Upper lobe of right lung (tissue), 1 donor: ENCODE data around the gene FERMT2. TPM values are rescaled to one million over a fixed set of nuclear protein-coding genes. Genes with fewer than 3 reads are reported as not detected.

ENCODE experiments used
- ATAC-seq: fragments of 200-7000 bp; cut with Tn5 transposase; one replicate; pipeline ENCODE4 v1.9.1; 2020; ENCODE audit warnings: mild to moderate bottlenecking, moderate library complexity
- DNase-seq: peaks from one replicate; pipeline ENCODE4 v3.0.0-alpha.2; 2020
- H3K27ac ChIP-seq: fragments of 200-600 bp; one replicate; pipeline ENCODE4 v1.8.0; 2022
- H3K27me3 ChIP-seq: fragments of 200-600 bp; one replicate; pipeline ENCODE4 v1.8.0; 2022; ENCODE audit warnings: mild to moderate bottlenecking
- H3K36me3 ChIP-seq: fragments of 200-600 bp; one replicate; pipeline ENCODE4 v1.8.0; 2022
- H3K4me1 ChIP-seq: fragments of 200-600 bp; one replicate; pipeline ENCODE4 v1.8.0; 2022
- H3K4me3 ChIP-seq: fragments of 200-600 bp; one replicate; pipeline ENCODE4 v1.8.0; 2022; ENCODE audit warnings: mild to moderate bottlenecking
- H3K9me3 ChIP-seq: fragments of 200-600 bp; one replicate; pipeline ENCODE4 v1.8.0; 2022
- CTCF ChIP-seq: fragments of 200-600 bp; IDR thresholded peaks from one replicate; pipeline ENCODE4 v1.8.0; 2022; ENCODE audit warnings: antibody characterized with exemption
- intact Hi-C: fragments of 100-400 bp; cut with DNase I; formaldehyde crosslinking; loops from one replicate; pipeline ENCODE4 v1.11.0; 2022
- total RNA-seq: library from RNA; stranded (reverse); fragmentation: NEBNext Ultra II Directional; extraction: Animal tissue kit (Norgen Biotek cat#: 25700); gene quantifications from one replicate; pipeline ENCODE4 v1.2.1, GENCODE V29; 2021
- donor health status: DM: no; HTN: yes; CAD: no; lungs with severe emphysema.

FERMT2 gene
- total RNA-seq, 1 donor from 2014 or later = 103 TPM

GRCh38 chr14:52860910-52861309 lies 89.9 kb downstream of the FERMT2 start:
- intact Hi-C loops = no loop called here
- H3K4me1 ChIP-seq = no peaks in the 10 kb centered on the region
- no peak overlapping the region for H3K4me3 ChIP-seq
- H3K36me3 ChIP-seq = peaks cover 44% of the 10 kb centered on the region
- H3K27ac ChIP-seq = no peak overlapping the region
- H3K9me3 ChIP-seq = no peaks in the 10 kb centered on the region
- TF ChIP-seq CTCF = no peak
- ATAC-seq = no peak
- no peaks in the 10 kb centered on the region for H3K27me3 ChIP-seq
- DNase-seq = no peak

GRCh38 chr14:52860209-52860608 lies 90.6 kb downstream of the FERMT2 start:
- TF ChIP-seq CTCF = no peak
- DNase-seq = no peak
- intact Hi-C loops = no loop called here
- H3K4me3 ChIP-seq = no peak overlapping the region
- H3K9me3 ChIP-seq = no peaks in the 10 kb centered on the region
- H3K27ac ChIP-seq = no peak overlapping the region
- no peak for ATAC-seq
- H3K36me3 ChIP-seq = peaks cover 39% of the 10 kb centered on the region
- no peaks in the 10 kb centered on the region for H3K4me1 ChIP-seq
- no peaks in the 10 kb centered on the region for H3K27me3 ChIP-seq

- ATAC-seq = no peak
- Histone ChIP-seq H3K36me3 (peaks cover 27% of the 10 kb centered on the region), H3K27me3 (no peaks in the 10 kb centered on the region), H3K27ac (no peak overlapping the region), H3K4me3 (no peak overlapping the region), H3K4me1 (peaks cover 4% of the 10 kb centered on the region), H3K9me3 (no peaks in the 10 kb centered on the region)
- DNase-seq = no peak
- no peak for TF ChIP-seq CTCF
- intact Hi-C loops = no loop called here
These were observed 94.7 kb downstream of the FERMT2 start for GRCh38 chr14:52856139-52856538.

- no peaks in the 10 kb centered on the region for H3K27me3 ChIP-seq
- peaks cover 16% of the 10 kb centered on the region for H3K36me3 ChIP-seq
- intact Hi-C loops = no loop called here
- H3K27ac ChIP-seq = no peak overlapping the region
- DNase-seq (no peak), ATAC-seq (no peak)
- TF ChIP-seq CTCF = no peak
- no peak overlapping the region for H3K4me3 ChIP-seq
- no peaks in the 10 kb centered on the region for H3K9me3 ChIP-seq
- peaks cover 4% of the 10 kb centered on the region for H3K4me1 ChIP-seq
These were observed 97.4 kb downstream of the FERMT2 start for GRCh38 chr14:52853522-52853854.

GRCh38 chr14:52852810-52853521 lies 97.9 kb downstream of the FERMT2 start:
- Histone ChIP-seq H3K4me1 (peaks cover 4% of the 10 kb centered on the region), H3K4me3 (no peak overlapping the region), H3K36me3 (peaks cover 11% of the 10 kb centered on the region), H3K27me3 (no peaks in the 10 kb centered on the region), H3K27ac (no peak overlapping the region), H3K9me3 (no peaks in the 10 kb centered on the region)
- TF ChIP-seq CTCF = no peak
- ATAC-seq (peak; percentile 32), DNase-seq (no peak)
- intact Hi-C loops = no loop called here

- no peak for TF ChIP-seq CTCF
- Histone ChIP-seq H3K4me3 (no peak overlapping the region), H3K9me3 (no peaks in the 10 kb centered on the region), H3K4me1 (peaks cover 4% of the 10 kb centered on the region), H3K27me3 (no peaks in the 10 kb centered on the region), H3K36me3 (no peaks in the 10 kb centered on the region), H3K27ac (no peak overlapping the region)
- intact Hi-C loops = no loop called here
- DNase-seq = no peak
- no peak for ATAC-seq
These were observed 100.4 kb downstream of the FERMT2 start for GRCh38 chr14:52850451-52850909.
